HG03064 (cell line): ENCODE measurements around the gene BPGM.
"Not testable (repeated sequence)": the region's sequence is repeated elsewhere in the genome, so short reads cannot be mapped to it uniquely, and the experiment has no call there.

Experiments used
- ATAC-seq: cut with Tn5 transposase; IDR thresholded peaks from one replicate; pipeline ENCODE4 v1.9.1; 2021; ENCODE audit warnings: low read depth; ENCODE audit not compliant: unreplicated experiment

Gene BPGM

DNA sequence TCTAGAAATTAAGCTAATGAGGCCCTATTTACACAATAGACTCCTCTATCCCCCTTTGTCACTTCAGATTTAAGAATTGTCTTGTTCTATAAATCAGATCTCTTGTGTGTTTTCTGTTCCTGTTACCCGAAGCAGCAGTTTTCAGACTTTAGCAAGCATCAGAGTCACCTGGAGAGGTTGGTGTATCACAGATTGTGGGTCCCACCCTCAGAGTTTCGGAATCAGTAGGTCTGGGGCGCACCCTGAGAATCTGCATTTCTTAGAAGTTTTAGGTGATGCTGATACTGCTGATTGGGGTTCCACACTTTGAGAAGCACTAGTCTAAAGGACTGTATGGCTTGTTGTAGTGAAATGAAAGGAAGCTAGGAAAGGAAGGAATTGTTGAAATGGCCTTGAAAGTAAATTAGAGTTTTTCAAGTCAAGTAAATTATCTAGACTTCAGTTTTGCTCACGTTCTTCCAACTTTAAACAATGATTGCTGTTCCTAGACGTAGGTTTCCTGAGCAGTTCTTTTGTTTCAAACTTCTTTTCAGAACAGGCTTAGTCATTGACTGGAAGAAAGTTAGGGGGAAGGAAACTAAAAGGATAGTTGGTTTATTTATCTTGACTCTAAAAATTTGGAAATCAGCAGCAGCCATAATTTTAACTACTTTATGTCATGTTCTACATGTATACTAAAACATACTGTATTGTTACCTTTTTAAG, 15.7 kb downstream of the BPGM start:
- ATAC-seq, result no peak

DNA sequence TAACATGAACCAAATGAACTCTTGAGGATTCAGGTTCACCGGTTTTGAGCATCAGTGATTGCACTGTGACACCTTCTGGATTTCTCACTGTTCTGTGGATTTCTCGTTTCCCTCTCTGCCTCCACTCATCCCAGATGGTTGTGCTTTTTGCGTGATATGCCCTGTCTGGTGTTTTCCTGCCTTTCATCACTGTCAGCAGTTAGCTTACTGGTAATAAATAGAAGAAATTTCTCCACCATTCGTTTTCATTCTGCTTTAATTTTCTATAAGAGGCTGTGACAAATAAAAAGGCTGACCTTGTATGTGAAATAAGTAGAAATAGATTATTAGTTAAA, 16.2 kb downstream of the BPGM start:
- no peak for ATAC-seq

DNA sequence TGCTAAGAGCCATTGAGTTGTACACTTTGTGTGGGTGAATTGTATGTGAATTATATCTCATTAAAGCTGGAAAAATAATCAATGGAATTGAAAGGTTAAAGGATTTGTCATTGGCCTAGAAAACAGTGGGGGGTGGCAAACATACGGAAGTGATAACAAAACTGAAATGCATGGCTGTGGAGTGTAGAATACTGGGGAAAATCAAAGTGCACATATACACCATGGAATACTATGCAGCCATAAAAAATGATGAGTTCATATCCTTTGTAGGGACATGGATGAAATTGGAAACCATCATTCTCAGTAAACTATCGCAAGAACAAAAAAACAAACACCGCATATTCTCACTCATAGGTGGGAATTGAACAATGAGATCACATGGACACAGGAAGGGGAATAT, 18.4 kb downstream of the BPGM start:
- not testable (repeated sequence) for ATAC-seq

DNA sequence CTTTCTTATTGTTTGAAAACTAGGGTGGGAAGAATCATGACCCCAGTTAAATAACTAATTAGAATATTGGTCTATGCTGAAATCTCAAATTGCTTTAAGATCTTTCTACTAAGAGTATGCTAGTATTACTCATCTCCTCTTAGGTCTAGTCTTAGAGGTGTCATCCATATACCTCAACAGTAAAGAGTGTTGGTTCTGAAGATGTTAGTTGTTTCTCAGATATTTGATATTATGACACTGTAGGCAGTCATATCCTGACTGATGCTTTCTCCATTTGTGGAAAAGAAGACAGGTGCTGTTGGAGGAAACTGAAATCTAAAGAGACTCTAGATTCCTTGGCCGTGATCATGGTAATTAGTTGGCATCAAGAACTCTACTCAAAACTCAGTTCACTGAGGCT, 21.2 kb downstream of the BPGM start:
- no peak for ATAC-seq

DNA sequence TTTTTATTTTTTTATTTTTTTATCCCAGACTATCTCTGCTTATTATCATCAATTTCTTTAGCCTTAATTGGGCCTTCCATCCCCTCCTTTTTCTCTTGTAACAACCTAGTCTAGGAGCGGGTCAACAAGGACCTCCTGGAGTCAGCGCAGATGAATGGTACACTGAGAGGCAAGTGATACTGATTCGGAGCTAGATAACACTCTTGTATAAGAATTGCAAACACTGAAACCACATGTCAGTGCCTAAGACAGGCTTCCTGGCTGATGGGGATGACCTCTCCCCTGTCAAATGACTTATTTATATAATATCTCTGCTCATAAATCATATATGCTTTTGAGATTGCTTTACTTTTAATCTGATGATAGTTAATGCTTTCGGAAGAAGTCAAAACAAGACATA, 22.7 kb downstream of the BPGM start:
- no peak for ATAC-seq

DNA sequence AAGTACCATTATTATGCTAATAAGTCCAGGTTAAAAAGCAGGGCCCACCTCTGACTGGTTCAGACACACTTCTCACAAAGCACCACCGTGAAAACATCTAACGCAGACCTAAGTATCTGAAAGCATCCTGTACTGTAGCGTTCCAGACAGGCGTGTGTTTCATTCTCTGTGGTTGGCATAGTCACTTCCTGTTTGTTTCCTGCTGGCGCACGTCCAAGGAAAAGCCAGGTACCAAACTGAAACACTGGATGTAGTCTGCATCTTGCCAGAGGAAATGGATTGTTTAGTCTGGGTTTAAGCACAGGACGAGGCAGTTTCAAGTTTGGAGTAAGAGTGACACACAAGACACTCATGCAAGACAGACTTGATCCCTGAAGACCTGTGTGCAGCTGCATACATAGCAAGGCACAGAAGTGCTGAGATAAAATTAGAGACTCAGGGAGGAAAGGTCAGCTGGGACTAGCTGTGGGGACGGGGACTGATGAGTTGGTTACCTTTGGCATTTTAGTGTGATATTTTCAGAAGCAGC, 23.3 kb downstream of the BPGM start:
- peak; percentile 70 for ATAC-seq

DNA sequence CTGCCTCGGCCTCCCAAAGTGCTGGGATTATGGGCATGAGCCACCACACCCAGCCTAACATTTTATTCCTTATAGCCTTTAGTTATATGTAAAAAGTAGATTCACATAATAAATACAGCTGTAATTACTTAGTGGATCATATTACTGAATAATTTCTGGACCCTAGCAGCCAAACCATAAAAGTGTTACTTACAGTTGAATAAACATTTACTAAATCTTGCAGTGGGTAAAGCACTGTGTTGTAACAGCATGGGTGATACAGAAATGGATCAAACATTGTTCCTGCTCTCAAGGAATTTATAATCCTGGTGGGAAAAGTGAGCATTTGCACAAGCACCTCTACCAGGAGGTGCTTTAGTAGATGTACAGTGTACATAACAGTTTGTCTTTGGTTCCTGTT, 25.0 kb downstream of the BPGM start:
- ATAC-seq, result no peak

DNA sequence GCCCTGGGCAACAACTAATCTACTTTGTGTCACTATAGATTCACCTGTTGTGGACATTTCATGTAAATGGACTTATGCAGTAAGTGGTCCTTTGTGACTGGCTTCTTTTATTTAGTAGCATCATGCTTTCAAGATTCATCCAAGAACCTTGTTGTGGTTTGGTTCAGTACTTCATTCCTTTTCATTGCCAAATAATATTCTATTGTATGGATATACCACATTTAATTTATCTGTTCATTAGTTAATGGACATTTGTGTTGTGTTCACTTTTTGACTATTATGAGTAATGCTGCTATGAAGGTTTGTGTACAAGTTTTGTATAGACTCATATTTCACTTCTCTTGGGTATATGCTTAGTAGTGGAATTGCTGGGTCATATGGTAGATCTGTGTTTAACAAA, 27.8 kb downstream of the BPGM start:
- ATAC-seq, result no peak

DNA sequence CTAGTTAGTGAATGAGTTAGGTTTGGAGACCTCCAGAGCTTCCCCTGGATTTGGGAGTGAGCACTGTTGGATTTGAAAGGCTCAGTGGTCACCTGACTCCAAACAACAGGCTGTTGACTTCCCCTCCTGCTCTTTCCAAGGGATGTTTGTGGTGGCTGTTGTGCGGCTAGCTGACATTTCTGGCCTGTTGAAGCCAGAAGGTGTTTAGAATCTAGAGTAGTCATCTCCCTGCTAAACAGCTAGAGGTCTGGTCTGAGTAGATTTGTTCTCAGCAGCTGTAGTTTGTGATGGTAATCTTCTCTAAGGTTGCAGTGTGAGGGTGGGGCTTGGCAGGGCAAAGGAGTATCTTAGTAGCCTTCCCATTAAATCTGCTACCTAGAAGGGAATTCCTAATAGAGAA, 30.1 kb downstream of the BPGM start:
- no peak for ATAC-seq

DNA sequence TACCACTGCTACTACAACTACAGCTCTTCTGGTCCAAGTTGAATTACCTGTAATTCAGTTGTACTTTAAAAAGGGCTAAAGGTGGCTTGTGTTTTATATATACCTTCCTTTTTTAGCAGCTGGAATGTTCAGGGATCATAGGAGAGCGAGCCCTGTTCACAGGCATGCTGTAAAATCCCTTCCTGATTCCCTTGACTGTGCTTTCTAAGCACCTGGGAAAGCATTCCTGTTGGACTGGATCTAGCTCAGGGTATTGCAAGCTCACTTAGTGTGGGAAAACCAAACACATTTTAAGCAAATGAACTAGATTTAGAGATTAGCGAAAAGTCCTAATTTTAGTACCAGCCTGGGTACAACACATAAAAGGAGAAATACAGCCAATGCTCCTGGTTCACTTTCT, 31.5 kb downstream of the BPGM start:
- no peak for ATAC-seq

DNA sequence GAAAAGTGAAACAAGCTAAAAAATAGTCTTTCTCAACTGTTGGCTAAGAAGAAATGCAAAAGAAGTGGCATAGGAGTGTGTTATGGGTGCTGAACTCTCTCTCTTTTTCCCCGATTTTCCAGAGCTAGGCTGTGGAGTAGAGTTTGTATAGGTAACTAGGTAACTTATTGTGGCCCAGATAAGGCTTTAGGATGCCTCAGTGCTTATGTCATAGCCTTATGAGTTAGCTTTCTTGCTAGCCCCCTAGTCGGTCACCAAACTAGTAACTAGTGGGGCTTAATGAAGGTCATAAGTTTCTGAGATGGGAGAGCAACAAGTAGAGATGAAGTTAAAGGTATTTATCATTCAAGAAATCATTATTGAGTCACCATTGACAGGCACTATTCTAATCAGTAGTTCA, 32.4 kb downstream of the BPGM start:
- no peak for ATAC-seq

DNA sequence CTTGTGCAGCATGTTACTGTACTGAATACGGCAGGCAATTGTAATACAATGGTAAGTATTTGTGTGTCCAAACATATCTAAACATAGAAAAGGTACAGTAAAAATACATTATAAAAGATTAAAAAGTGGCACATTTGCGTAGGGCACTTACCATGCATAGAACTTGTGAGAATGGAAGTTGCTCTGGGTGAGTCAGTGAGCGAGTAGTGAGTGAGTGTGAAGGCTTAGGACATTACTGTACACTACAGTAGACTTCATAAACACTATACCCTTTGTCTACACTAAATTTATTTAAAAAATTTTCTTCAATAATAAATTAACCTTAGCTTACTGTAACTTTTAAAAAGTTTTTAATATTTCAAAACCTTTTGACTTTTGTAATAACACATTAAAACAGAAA, 37.5 kb downstream of the BPGM start:
- no peak for ATAC-seq

DNA sequence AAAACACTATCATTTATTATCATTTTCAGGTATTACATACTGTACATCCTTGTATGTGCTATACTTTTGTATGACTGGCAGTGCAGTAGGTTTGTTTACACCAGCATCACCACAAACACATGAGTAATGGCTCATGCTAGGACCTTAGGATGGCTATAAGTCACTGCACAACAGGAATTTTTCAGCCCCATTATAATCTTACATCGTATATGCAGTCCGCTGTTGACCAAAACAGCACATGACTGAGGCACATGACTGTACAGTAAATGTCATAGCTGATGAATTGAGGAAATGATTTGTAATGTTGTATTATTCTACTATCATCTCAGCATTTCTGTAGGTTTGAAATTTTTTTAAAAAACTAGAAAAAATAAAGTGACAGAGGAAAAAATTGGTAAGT, 38.6 kb downstream of the BPGM start:
- no peak for ATAC-seq

DNA sequence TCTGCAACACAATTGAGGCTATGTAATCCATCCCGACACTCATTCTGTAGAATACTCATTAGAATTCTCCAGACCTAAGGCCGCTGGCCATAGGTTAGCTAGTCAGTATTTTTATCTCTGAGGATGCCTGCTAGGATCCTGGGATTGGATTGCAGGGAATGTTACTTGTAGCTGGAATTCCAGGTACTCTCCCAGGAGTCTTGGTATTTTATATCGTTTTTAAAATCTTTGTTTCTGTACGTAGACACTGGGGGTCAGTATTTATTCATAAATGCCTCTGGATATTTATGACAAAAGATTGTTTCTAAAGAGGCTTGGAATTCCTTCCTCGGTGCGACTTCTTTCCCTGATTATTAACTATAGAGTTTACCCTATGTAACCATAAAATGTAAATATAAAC, 40.1 kb downstream of the BPGM start:
- ATAC-seq, result no peak

DNA sequence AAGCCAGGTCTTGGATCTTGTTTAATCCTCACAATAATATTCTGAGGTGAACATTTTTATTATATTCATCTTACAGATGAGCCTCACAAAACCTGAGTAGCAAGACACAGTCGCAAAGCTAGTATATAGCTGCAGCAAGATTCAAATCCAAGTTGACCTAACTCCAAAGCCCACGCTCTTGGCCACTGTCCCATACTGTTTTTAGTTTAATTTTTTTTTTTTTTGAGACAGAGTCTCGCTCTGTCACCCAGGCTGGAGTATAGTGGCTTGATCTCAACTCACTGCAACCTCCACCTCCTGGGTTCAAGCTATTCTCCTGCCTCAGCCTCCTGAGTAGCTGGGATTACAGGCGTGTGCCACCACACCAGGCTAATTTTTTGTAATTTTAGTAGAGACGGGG, 42.9 kb downstream of the BPGM start:
- ATAC-seq, result not testable (repeated sequence)

DNA sequence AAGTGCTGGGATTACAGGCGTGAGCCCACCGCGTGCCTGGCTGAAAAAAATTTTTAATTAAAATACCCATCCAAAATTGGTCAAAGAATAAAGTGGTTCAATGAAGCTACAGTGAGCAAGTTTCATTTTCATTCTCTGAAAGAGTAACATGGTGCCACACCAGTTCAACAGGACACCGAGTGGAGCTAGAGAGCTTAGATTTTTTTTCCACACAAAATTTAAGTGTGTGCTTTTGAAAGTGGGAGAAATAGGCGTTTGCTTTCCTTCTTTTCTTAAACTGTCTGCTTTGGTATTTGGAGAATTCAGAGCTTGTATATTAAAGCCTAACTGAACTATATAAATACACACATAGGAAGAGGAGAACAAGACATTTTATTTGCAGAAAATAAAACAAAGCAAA, 43.4 kb downstream of the BPGM start:
- no peak for ATAC-seq

DNA sequence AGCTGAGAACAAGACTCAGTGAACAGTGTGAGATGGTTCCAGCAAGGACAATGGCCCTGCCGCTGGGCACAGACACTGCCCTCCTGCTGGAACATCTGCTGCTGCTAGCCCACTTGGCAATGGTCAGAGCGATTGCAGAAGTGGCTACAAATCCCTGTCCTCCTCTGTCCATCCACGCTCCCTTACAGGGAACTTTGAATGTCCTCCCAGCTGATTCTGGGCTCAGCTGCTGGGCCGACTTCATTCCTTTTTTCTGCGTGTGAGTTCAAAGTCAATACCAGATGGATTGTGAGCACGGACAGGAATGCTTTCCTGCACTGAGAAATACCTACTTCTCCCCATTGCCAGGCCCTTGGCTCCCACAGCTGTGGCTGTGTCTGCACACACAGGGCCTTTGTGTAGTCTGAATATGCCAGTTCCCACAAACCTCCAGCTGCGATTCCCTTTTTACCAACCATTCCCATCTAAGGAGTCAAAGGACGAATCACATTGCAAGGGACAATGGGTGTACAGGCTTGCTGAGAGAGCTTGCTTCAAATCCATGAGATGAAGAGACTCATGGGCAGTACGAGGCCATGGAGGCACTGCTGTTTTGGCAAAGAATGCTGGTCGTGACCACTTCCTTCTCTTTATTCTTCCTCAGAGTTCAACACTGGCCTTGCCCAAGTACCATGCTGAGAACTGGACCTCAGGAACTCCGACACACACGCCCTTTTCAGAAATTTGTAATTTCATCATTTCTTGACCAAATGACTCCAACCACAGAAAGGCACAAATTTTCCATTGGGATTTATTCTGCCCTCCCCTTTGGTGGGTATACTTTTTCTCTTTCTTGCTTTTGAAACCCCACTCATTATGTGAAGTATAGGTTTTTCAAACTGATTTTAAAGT, 44.2 kb downstream of the BPGM start:
- ATAC-seq, result no peak

DNA sequence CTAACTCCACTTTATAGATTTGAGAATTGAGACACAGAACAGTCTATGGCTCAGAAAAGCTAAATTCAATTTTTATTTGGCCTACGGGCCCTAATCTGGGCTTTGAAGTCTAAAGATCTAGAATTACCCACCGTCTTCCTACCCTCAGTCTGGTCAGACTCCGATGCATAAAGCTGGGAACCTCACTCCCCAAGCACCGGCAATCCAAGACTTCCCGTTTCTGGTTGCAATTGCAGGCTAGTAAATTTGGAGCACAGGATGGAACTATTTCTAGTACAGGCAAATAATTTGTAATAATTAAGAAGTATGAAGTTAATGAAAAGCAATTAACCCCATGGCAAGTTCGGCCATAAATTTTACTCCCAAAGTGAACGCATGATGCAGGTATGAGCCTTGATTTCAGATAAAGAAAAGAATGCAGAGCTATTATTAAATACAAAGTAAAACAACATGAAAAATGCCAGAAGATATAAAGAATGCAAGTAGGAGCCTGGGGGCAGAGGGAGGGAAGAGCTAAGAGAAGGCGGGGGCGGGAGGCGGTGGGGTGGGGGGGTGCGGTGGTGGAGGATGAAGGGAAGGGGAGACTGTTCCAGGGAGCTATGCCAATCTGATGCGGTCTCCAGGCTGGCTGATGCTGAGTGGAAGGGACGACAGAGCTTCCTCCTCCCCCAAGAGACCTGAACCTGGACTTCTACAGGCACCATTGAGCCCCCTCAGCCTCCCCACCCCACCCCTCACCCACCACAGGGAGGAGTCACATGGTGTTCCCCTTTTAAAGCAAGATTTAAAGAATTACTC, 45.1 kb downstream of the BPGM start:
- no peak for ATAC-seq

DNA sequence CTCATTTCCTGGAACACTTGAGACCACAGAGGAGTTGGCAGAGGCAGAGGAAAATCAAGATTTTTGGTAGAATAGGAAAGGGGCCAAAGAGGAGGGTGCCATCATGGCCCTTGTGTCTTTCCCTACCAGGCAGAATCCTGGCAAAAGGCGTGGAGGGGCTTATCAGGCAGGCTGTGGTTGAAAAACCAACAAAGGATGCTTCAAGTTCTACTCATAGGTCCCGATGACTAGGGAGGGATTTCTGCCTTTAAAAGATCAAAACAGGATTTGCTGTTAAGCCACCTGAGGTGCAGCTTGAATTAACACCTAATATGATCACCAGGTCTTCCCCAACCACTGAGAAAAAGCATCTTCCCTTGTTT, 45.7 kb downstream of the BPGM start:
- no peak for ATAC-seq

DNA sequence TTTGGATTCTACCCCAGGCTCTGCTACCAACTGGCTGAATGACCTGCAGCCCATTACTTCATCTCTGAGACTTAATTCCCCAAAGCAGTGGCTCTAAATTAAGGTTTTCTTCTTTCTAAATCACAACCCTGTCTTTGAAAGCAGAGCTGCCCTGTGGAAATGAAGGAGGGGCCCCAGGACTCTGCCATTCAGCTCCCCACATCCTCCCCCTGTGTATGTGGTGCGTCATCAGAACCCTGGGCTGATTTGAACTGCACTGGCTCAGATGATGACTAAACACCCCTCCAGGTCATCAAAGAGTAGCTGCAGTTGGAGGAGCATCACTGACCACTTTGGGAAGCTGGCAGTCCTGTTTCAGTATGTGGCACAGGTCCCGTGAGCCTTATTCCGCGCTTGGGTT, 46.6 kb downstream of the BPGM start:
- ATAC-seq, result no peak

DNA sequence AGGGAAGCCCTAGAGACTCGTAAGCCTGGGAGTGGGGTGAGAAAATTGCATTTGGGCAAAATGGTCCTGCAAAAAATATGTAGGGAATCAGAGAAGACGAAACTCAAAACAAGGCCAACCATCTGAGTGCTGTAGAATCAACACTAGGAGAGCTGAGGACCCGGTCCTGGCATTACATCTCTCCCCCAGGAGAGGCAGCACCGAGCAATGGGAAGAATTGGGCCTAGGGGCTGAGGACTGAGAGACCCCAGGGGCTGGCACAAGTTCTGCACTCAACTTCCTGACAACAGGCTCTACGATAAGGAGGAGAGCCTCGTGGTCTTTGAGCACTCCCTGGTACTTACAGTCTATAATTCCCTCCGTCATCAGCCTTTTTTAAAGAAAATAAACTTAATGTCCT, 47.6 kb downstream of the BPGM start:
- ATAC-seq, result no peak
